GM19099 (cell line): Measurements from ENCODE around the gene TLL2.

ENCODE experiments used
- POLR2A ChIP-seq: IDR thresholded peaks from 3 replicates; pipeline ENCODE4 v1.6.1; 2011; ENCODE audit warnings: low read depth; ENCODE audit not compliant: insufficient read length; ENCODE audit errors: extremely low read depth

TLL2 gene

GRCh38 chr10:96402417-96403305, 111.1 kb downstream of the TLL2 start:
- no peak for TF ChIP-seq POLR2A

- no peak for TF ChIP-seq POLR2A
Observed at GRCh38 chr10:96401036-96401435, 112.7 kb downstream of the TLL2 start.

- TF ChIP-seq POLR2A: no peak
Observed at GRCh38 chr10:96400465-96400864, 113.3 kb downstream of the TLL2 start.

- no peak for TF ChIP-seq POLR2A
Observed at GRCh38 chr10:96397902-96398301, 115.8 kb downstream of the TLL2 start.

GRCh38 chr10:96395931-96396877, 117.5 kb downstream of the TLL2 start:
- no peak for TF ChIP-seq POLR2A

GRCh38 chr10:96390460-96390864, 123.3 kb downstream of the TLL2 start:
- no peak for TF ChIP-seq POLR2A

GRCh38 chr10:96389785-96390184, 123.9 kb downstream of the TLL2 start:
- TF ChIP-seq POLR2A: no peak

- TF ChIP-seq POLR2A: no peak
Observed at GRCh38 chr10:96387601-96388000, 126.1 kb downstream of the TLL2 start.

- no peak for TF ChIP-seq POLR2A
Observed at GRCh38 chr10:96387161-96387560, 126.6 kb downstream of the TLL2 start.

GRCh38 chr10:96384506-96384905, 129.2 kb downstream of the TLL2 start:
- no peak for TF ChIP-seq POLR2A

GRCh38 chr10:96380821-96381220, 132.9 kb downstream of the TLL2 start:
- TF ChIP-seq POLR2A: no peak

- no peak for TF ChIP-seq POLR2A
Observed at GRCh38 chr10:96379758-96380157, 134.0 kb downstream of the TLL2 start.

- no peak for TF ChIP-seq POLR2A
Observed at GRCh38 chr10:96378741-96379140, 135.0 kb downstream of the TLL2 start.

GRCh38 chr10:96377816-96378294, 135.9 kb downstream of the TLL2 start:
- TF ChIP-seq POLR2A: no peak

- TF ChIP-seq POLR2A: no peak
Observed at GRCh38 chr10:96376483-96376882, 137.2 kb downstream of the TLL2 start.

- no peak for TF ChIP-seq POLR2A
Observed at GRCh38 chr10:96374985-96375830, 138.5 kb downstream of the TLL2 start.
